ENCODE measurements around the gene ZMAT5.

Gene ZMAT5

GRCh38 chr22:29798801-29799200 lies 32.0 kb upstream of the ZMAT5 start:
- DNase-seq (ENCODE audit: low spot score) = no peak
- no peak overlapping the region for H3K4me3 ChIP-seq (ENCODE audit: severe bottlenecking)
- H3K27ac ChIP-seq (ENCODE audit: poor library complexity, severe bottlenecking) = peak overlapping the region; percentile 64
- peaks cover 14% of the 10 kb centered on the region for H3K4me1 ChIP-seq (ENCODE audit: insufficient read depth, poor library complexity, severe bottlenecking)
- H3K27me3 ChIP-seq (ENCODE audit: insufficient read depth, poor library complexity, severe bottlenecking) = no peaks in the 10 kb centered on the region
- ATAC-seq (ENCODE audit: low read depth) = no peak
- peaks cover 53% of the 10 kb centered on the region for H3K36me3 ChIP-seq (ENCODE audit: low read depth)
- TF ChIP-seq, protein P1, sequence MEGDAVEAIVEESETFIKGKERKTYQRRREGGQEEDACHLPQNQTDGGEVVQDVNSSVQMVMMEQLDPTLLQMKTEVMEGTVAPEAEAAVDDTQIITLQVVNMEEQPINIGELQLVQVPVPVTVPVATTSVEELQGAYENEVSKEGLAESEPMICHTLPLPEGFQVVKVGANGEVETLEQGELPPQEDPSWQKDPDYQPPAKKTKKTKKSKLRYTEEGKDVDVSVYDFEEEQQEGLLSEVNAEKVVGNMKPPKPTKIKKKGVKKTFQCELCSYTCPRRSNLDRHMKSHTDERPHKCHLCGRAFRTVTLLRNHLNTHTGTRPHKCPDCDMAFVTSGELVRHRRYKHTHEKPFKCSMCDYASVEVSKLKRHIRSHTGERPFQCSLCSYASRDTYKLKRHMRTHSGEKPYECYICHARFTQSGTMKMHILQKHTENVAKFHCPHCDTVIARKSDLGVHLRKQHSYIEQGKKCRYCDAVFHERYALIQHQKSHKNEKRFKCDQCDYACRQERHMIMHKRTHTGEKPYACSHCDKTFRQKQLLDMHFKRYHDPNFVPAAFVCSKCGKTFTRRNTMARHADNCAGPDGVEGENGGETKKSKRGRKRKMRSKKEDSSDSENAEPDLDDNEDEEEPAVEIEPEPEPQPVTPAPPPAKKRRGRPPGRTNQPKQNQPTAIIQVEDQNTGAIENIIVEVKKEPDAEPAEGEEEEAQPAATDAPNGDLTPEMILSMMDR (IDR thresholded peaks at IDR 0.05; ENCODE audit: poor library complexity, severe bottlenecking) = no peak
- H3K9me3 ChIP-seq (ENCODE audit: severe bottlenecking) = no peaks in the 10 kb centered on the region

DNA sequence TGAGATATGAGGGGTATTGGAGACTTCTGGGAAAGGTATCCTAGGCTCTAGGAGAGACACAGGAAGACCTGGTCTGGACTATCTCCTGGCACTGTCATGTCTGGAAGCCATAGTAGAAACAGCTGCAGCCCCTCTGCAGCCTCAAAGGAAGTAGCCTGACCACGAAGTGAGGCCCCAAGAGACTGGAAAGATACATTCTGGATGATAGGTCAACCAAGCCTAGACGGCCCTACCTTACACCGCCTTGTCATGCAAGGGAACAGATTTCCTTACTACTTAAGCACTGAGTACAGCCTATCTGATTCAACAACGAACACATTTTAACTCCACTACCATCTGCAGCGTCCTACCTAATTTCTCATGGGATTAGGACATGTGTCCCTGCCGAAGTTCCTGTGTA lies 31.5 kb upstream of the ZMAT5 start:
- Histone ChIP-seq H3K9me3 (ENCODE audit: severe bottlenecking) (no peaks in the 10 kb centered on the region), H3K4me1 (ENCODE audit: insufficient read depth, poor library complexity, severe bottlenecking) (peaks cover 14% of the 10 kb centered on the region), H3K4me3 (ENCODE audit: severe bottlenecking) (no peak overlapping the region), H3K36me3 (ENCODE audit: low read depth) (peaks cover 51% of the 10 kb centered on the region), H3K27ac (ENCODE audit: poor library complexity, severe bottlenecking) (peak overlapping the region; percentile 64), H3K27me3 (ENCODE audit: insufficient read depth, poor library complexity, severe bottlenecking) (no peaks in the 10 kb centered on the region)
- ATAC-seq (ENCODE audit: low read depth) = no peak
- TF ChIP-seq, protein P1 (IDR thresholded peaks at IDR 0.05; ENCODE audit: poor library complexity, severe bottlenecking) = no peak
- no peak for DNase-seq (ENCODE audit: low spot score)

GRCh38 chr22:29797351-29797750 lies 30.5 kb upstream of the ZMAT5 start:
- TF ChIP-seq, protein P1 (IDR thresholded peaks at IDR 0.05; ENCODE audit: poor library complexity, severe bottlenecking) = no peak
- Histone ChIP-seq H3K27me3 (ENCODE audit: insufficient read depth, poor library complexity, severe bottlenecking) (no peaks in the 10 kb centered on the region), H3K4me1 (ENCODE audit: insufficient read depth, poor library complexity, severe bottlenecking) (peaks cover 14% of the 10 kb centered on the region), H3K27ac (ENCODE audit: poor library complexity, severe bottlenecking) (no peak overlapping the region), H3K36me3 (ENCODE audit: low read depth) (peaks cover 50% of the 10 kb centered on the region), H3K9me3 (ENCODE audit: severe bottlenecking) (no peaks in the 10 kb centered on the region), H3K4me3 (ENCODE audit: severe bottlenecking) (no peak overlapping the region)
- DNase-seq (ENCODE audit: low spot score) (no peak), ATAC-seq (ENCODE audit: low read depth) (no peak)

- Histone ChIP-seq H3K9me3 (ENCODE audit: severe bottlenecking) (no peaks in the 10 kb centered on the region), H3K4me1 (ENCODE audit: insufficient read depth, poor library complexity, severe bottlenecking) (peaks cover 14% of the 10 kb centered on the region), H3K27ac (ENCODE audit: poor library complexity, severe bottlenecking) (no peak overlapping the region), H3K36me3 (ENCODE audit: low read depth) (peaks cover 45% of the 10 kb centered on the region), H3K4me3 (ENCODE audit: severe bottlenecking) (no peak overlapping the region), H3K27me3 (ENCODE audit: insufficient read depth, poor library complexity, severe bottlenecking) (no peaks in the 10 kb centered on the region)
- no peak for ATAC-seq (ENCODE audit: low read depth)
- DNase-seq (ENCODE audit: low spot score) = no peak
- TF ChIP-seq, protein P1 (IDR thresholded peaks at IDR 0.05; ENCODE audit: poor library complexity, severe bottlenecking) = no peak
Observed at GRCh38 chr22:29795663-29796062, 28.9 kb upstream of the ZMAT5 start.

DNA sequence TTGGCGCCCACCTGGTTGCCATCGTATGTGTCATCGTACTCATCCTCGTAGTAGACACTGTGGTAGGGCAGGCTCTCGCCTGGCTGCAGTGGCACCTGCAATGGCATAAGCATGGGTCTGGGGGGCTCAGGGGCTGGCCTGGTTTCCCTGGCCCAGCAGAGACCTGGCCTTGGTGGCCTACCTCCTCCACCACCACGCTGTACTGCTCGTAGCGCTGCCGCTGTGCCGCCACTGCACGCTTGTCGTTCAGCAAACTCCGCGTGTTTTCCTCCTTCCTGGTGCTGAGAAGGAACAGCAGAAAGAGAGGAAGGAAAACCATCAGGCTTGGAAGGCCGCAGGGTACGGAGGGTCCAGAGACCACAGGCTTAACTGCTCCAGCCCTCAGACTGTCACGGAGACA lies 26.6 kb upstream of the ZMAT5 start:
- TF ChIP-seq, protein P1 (IDR thresholded peaks at IDR 0.05; ENCODE audit: poor library complexity, severe bottlenecking) = no peak
- H3K4me3 ChIP-seq (ENCODE audit: severe bottlenecking) = no peak overlapping the region
- H3K27me3 ChIP-seq (ENCODE audit: insufficient read depth, poor library complexity, severe bottlenecking) = no peaks in the 10 kb centered on the region
- H3K36me3 ChIP-seq (ENCODE audit: low read depth) = peaks cover 43% of the 10 kb centered on the region
- ATAC-seq (ENCODE audit: low read depth) (no peak), DNase-seq (ENCODE audit: low spot score) (no peak)
- no peak overlapping the region for H3K27ac ChIP-seq (ENCODE audit: poor library complexity, severe bottlenecking)
- no peaks in the 10 kb centered on the region for H3K9me3 ChIP-seq (ENCODE audit: severe bottlenecking)
- no peaks in the 10 kb centered on the region for H3K4me1 ChIP-seq (ENCODE audit: insufficient read depth, poor library complexity, severe bottlenecking)
